DOHH2 (cell line): Measurements from ENCODE around the gene CTDP1.

ENCODE experiments used
- H3F3A ChIP-seq: fragments of 200-600 bp; sonication (generic), shearing (Covaris generic); 2 replicates; pipeline ENCODE4 v1.6.0; 2016; ENCODE audit warnings: antibody characterized with exemption, mild to moderate bottlenecking; ENCODE audit not compliant: control insufficient read depth, insufficient read depth
- H3K27ac ChIP-seq: fragments of 200-600 bp; sonication (generic); 2 replicates; pipeline ENCODE4 v1.5.1; 2014; ENCODE audit warnings: low read depth, mild to moderate bottlenecking, low read length, moderate library complexity
- H3K27me3 ChIP-seq: fragments of 200-600 bp; sonication (generic); 2 replicates; pipeline ENCODE4 v1.6.1; 2014; ENCODE audit warnings: mild to moderate bottlenecking, low read length, mixed read lengths; ENCODE audit not compliant: control insufficient read depth
- H3K36me3 ChIP-seq: fragments of 200-600 bp; sonication (generic); 2 replicates; pipeline ENCODE4 v1.6.1; 2014; ENCODE audit warnings: mild to moderate bottlenecking, low read length, moderate library complexity, mixed read lengths; ENCODE audit not compliant: control insufficient read depth
- H3K4me1 ChIP-seq: fragments of 200-600 bp; sonication (generic); 2 replicates; pipeline ENCODE4 v1.6.1; 2014; ENCODE audit warnings: mild to moderate bottlenecking, low read length, mixed read lengths; ENCODE audit not compliant: control insufficient read depth
- H3K4me2 ChIP-seq: fragments of 200-600 bp; sonication (generic); 2 replicates; pipeline ENCODE4 v1.6.0; 2014; ENCODE audit warnings: mild to moderate bottlenecking, low read length, moderate library complexity
- H3K4me3 ChIP-seq: fragments of 200-600 bp; sonication (generic); 2 replicates; pipeline ENCODE4 v1.5.1; 2014; ENCODE audit warnings: mild to moderate bottlenecking, low read length, mixed read lengths
- H3K79me2 ChIP-seq: fragments of 200-600 bp; sonication (generic); 2 replicates; pipeline ENCODE4 v1.6.1; 2014; ENCODE audit warnings: mild to moderate bottlenecking, low read length, mixed read lengths; ENCODE audit not compliant: control insufficient read depth
- H3K9me2 ChIP-seq: fragments of 200-600 bp; sonication (generic); replicated peaks from 2 replicates; pipeline ENCODE4 v1.6.1; 2014; ENCODE audit warnings: mild to moderate bottlenecking, low read length, mixed read lengths; ENCODE audit not compliant: control insufficient read depth
- H3K9me3 ChIP-seq: fragments of 200-600 bp; sonication (generic); 2 replicates; pipeline ENCODE4 v1.6.1; 2014; ENCODE audit warnings: antibody characterized with exemption, low read length, mixed read lengths; ENCODE audit not compliant: control insufficient read depth, insufficient read depth
- H4K20me1 ChIP-seq: fragments of 200-600 bp; sonication (generic); 2 replicates; pipeline ENCODE4 v1.6.0; 2014; ENCODE audit warnings: low read depth, mild to moderate bottlenecking, antibody characterized with exemption, low read length, moderate library complexity; ENCODE audit not compliant: control insufficient read depth, insufficient read depth
- EZH2phosphoT487 ChIP-seq: fragments of 200-600 bp; sonication (generic); IDR thresholded peaks from 2 replicates; pipeline ENCODE4 v1.6.1; 2017; ENCODE audit warnings: borderline replicate concordance, mild to moderate bottlenecking, antibody characterized with exemption, low read length, moderate library complexity, mixed read lengths
- TF ChIP-seq, protein P1 (sequence below): fragments of 200-600 bp; sonication (generic); IDR thresholded peaks from one replicate; pipeline ENCODE4 v1.5.1; 2014; ENCODE audit warnings: antibody characterized with exemption, mild to moderate bottlenecking, low read depth, low read length; ENCODE audit not compliant: poor library complexity, severe bottlenecking

Gene CTDP1

DNA sequence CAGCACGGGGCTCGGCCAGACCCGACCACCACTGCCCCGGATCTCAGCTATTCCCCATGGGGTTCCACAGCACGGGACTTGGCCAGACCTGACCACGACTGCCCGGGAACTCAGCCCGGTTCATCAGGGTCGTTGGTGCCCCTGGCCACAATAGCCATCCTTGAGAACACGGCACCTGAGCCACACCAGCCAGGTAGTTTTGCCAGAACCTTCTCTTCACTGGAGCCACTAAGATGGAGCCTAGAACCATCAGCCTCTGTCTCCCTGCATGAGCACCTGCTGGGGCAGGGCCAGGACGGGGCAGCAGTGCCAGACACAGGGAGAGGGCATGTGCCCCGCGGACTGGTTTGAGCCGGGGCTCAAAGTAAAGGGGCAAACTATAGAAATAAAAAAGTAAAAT lies 106.7 kb downstream of the CTDP1 start:
- Histone ChIP-seq H3K27me3 (peaks cover 10% of the 10 kb centered on the region), H3K9me3 (peaks cover 7% of the 10 kb centered on the region; the same call in 1 of the 2 replicates), H3K4me2 (no peak overlapping the region), H3K27ac (no peak overlapping the region), H3K4me3 (no peak overlapping the region), H3K9me2 (no peaks in the 10 kb centered on the region), H4K20me1 (no peaks in the 10 kb centered on the region), H3K4me1 (peaks cover 14% of the 10 kb centered on the region), H3K79me2 (no peaks in the 10 kb centered on the region), H3F3A (no peaks in the 10 kb centered on the region), H3K36me3 (no peaks in the 10 kb centered on the region)
- no peak for TF ChIP-seq EZH2phosphoT487
- TF ChIP-seq, protein P1, sequence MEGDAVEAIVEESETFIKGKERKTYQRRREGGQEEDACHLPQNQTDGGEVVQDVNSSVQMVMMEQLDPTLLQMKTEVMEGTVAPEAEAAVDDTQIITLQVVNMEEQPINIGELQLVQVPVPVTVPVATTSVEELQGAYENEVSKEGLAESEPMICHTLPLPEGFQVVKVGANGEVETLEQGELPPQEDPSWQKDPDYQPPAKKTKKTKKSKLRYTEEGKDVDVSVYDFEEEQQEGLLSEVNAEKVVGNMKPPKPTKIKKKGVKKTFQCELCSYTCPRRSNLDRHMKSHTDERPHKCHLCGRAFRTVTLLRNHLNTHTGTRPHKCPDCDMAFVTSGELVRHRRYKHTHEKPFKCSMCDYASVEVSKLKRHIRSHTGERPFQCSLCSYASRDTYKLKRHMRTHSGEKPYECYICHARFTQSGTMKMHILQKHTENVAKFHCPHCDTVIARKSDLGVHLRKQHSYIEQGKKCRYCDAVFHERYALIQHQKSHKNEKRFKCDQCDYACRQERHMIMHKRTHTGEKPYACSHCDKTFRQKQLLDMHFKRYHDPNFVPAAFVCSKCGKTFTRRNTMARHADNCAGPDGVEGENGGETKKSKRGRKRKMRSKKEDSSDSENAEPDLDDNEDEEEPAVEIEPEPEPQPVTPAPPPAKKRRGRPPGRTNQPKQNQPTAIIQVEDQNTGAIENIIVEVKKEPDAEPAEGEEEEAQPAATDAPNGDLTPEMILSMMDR, result no peak

DNA sequence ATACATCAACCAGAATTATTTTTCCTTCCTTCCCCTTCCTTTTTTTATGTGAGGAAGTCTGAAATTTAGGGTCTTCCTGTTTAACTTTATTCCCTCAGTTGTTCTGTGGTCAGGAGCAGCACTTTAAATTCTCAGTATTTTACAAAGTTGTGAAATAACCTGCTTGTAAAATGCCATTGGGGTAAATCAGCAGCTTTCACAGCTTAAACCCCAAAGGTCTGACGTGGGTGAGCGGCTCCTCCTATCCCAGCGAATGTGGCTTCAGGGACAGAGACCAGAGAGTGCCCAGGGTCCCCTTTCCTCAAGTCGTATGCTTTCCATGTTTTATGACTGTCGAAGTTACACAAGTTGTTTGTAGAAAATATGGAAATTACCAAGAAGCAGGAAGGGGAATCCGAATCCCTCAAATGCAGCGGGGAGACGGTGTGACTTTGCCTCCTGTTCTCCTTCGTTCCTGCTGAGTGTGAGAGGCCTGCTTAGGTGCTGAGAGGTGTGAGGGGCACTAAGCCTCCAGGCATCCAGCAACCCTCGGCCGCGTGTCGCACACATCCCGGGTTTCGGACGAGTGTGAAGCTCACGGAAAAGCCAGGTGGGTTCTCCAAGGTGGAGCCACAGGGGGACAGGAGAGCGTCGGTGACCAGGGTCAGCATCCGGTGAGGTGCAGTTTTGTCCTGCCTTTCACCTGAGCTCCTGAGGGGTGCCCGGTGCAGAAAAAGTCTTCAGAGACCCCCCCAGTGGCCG lies 107.4 kb downstream of the CTDP1 start:
- no peak overlapping the region for H3K27ac ChIP-seq
- H3K9me3 ChIP-seq, result peaks cover 7% of the 10 kb centered on the region; the same call in 1 of the 2 replicates
- no peaks in the 10 kb centered on the region for H3K36me3 ChIP-seq
- peaks cover 14% of the 10 kb centered on the region for H3K4me1 ChIP-seq
- no peak overlapping the region for H3K4me3 ChIP-seq
- H4K20me1 ChIP-seq, result no peaks in the 10 kb centered on the region
- H3K27me3 ChIP-seq, result peaks cover 16% of the 10 kb centered on the region
- H3K9me2 ChIP-seq, result no peaks in the 10 kb centered on the region
- H3K79me2 ChIP-seq, result no peaks in the 10 kb centered on the region
- no peaks in the 10 kb centered on the region for H3F3A ChIP-seq
- TF ChIP-seq, protein P1, result no peak
- TF ChIP-seq EZH2phosphoT487, result no peak
- H3K4me2 ChIP-seq, result no peak overlapping the region

DNA sequence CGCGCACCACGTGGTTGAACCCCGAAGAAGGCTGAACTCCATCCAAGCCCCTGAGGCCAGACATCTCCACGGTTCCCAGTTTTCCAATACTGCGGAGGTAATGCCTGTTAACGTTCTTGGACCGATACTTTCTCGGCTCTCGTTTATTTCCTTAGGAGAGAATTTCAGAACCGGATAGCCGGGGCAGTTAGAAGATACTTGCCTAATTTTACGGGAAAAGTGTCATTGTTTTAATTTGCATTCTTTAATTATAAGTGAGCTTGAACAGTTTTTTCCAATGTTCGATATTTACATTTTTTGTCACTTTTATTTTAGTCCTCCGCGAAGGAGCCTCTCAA lies 107.9 kb downstream of the CTDP1 start:
- no peaks in the 10 kb centered on the region for H3K79me2 ChIP-seq
- H3F3A ChIP-seq, result no peaks in the 10 kb centered on the region
- H3K9me2 ChIP-seq, result no peaks in the 10 kb centered on the region
- H3K4me2 ChIP-seq, result no peak overlapping the region
- H3K27ac ChIP-seq, result no peak overlapping the region
- no peaks in the 10 kb centered on the region for H3K36me3 ChIP-seq
- peaks cover 18% of the 10 kb centered on the region for H3K27me3 ChIP-seq
- peaks cover 14% of the 10 kb centered on the region for H3K4me1 ChIP-seq
- no peak for TF ChIP-seq EZH2phosphoT487
- TF ChIP-seq, protein P1, result no peak
- H4K20me1 ChIP-seq, result no peaks in the 10 kb centered on the region
- peaks cover 7% of the 10 kb centered on the region; the same call in 1 of the 2 replicates for H3K9me3 ChIP-seq
- H3K4me3 ChIP-seq, result no peak overlapping the region
